HG03469 (cell line): Measurements from ENCODE around the gene EPO.

Experiments
- ATAC-seq: cut with Tn5 transposase; IDR thresholded peaks from one replicate; pipeline ENCODE4 v1.9.1; 2021; ENCODE audit warnings: mild to moderate bottlenecking, moderate library complexity, moderate number of reproducible peaks; ENCODE audit not compliant: unreplicated experiment

Gene EPO

GRCh38 chr7:100720279-100720670, at the start of gene EPO:
Gene EPO, plus strand, starts transcription at chr7:100720468. Its CDS starts 513 bp downstream, at chr7:100720981.
- no peak for ATAC-seq

GRCh38 chr7:100671353-100672327, 48.6 kb upstream of the EPO start:
- no peak for ATAC-seq

GRCh38 chr7:100673302-100673941, 46.8 kb upstream of the EPO start, which contains the start of gene GNB2:
Gene GNB2, plus strand, starts transcription at chr7:100673740. Its CDS starts 2,526 bp downstream, at chr7:100676266.
- peak; percentile 36 for ATAC-seq

- no peak for ATAC-seq
These were observed 46.3 kb upstream of the EPO start for GRCh38 chr7:100673942-100674410.

GRCh38 chr7:100674411-100675104, 45.7 kb upstream of the EPO start:
- no peak for ATAC-seq

GRCh38 chr7:100675105-100675451, 45.2 kb upstream of the EPO start:
- ATAC-seq = no peak

- no peak for ATAC-seq
These were observed 44.5 kb upstream of the EPO start for GRCh38 chr7:100675581-100676350.

- ATAC-seq = no peak
These were observed 43.6 kb upstream of the EPO start for GRCh38 chr7:100676501-100677306.

- no peak for ATAC-seq
These were observed 42.7 kb upstream of the EPO start for GRCh38 chr7:100677308-100678267.

- no peak for ATAC-seq
These were observed 41.8 kb upstream of the EPO start for GRCh38 chr7:100678291-100678984.

- no peak for ATAC-seq
These were observed 40.9 kb upstream of the EPO start for GRCh38 chr7:100679129-100679926.

GRCh38 chr7:100679927-100680575, 40.2 kb upstream of the EPO start:
- no peak for ATAC-seq

GRCh38 chr7:100680576-100681271, 39.5 kb upstream of the EPO start:
- no peak for ATAC-seq

- no peak for ATAC-seq
These were observed 38.6 kb upstream of the EPO start for GRCh38 chr7:100681491-100682227.

GRCh38 chr7:100682228-100682741, 38.0 kb upstream of the EPO start:
- no peak for ATAC-seq
